Stomach (tissue), 9 donors: ENCODE measurements around the gene ARFGAP2. TPM values are rescaled to one million over a fixed set of nuclear protein-coding genes. Genes with fewer than 3 reads are reported as not detected.

ENCODE experiments used
- DNase-seq, 2 donors: peaks; one replicate each; pipeline versions ENCODE4 v3.0.0 to v3.0.0-alpha.2; 2013 to 2019
- H3K27ac ChIP-seq, 5 donors: fragments of 200-600 bp in 4 of 5; sonication (generic) in 4 of 5; one replicate each; pipeline ENCODE4 v1.5.1; 2013 to 2019; ENCODE audit warnings: mild to moderate bottlenecking in 1 of 5, moderate library complexity in 1 of 5
- H3K27me3 ChIP-seq, 3 donors: fragments of 200-600 bp; sonication (generic); one replicate each; pipeline ENCODE4 v1.5.1; 2017 to 2019; ENCODE audit warnings: mixed run types in 1 of 3
- H3K36me3 ChIP-seq, 4 donors: fragments of 200-600 bp; sonication (generic); 1 replicate in 3 of 4; 2 replicates in 1 of 4; pipeline ENCODE4 v1.5.1; 2016 to 2019
- H3K4me1 ChIP-seq, 4 donors: fragments of 200-600 bp; sonication (generic); one replicate each; pipeline ENCODE4 v1.5.1; 2016 to 2019
- H3K4me3 ChIP-seq, 4 donors: fragments of 200-600 bp; sonication (generic) in 3 of 4; one replicate each; pipeline ENCODE4 v1.5.1; 2016 to 2019; ENCODE audit warnings: mild to moderate bottlenecking in 1 of 4
- H3K9me3 ChIP-seq, 4 donors: fragments of 200-600 bp; sonication (generic); one replicate each; pipeline ENCODE4 v1.5.1; 2016 to 2019
- EP300 ChIP-seq: sonication (generic); formaldehyde crosslinking; IDR thresholded peaks from one replicate; pipeline ENCODE4 v1.6.1; 2017; ENCODE audit warnings: antibody characterized with exemption
- POLR2A ChIP-seq, 4 donors: fragments of 450-650 bp; IDR thresholded peaks; one replicate each; pipeline ENCODE4 v1.6.1; 2016; ENCODE audit warnings: antibody characterized with exemption in 4 of 4, control low read depth in 2 of 4, mild to moderate bottlenecking in 1 of 4, moderate library complexity in 1 of 4
- POLR2AphosphoS5 ChIP-seq, 3 donors: sonication (generic); formaldehyde crosslinking; IDR thresholded peaks; one replicate each; pipeline ENCODE4 v1.6.1; 2016; ENCODE audit warnings: antibody characterized with exemption in 3 of 3
- WGBS, 5 donors: extraction: QIAGEN DNeasy Blood & Tissue Kit in 3 of 5; methylation state at CpG; one replicate each; pipeline versions ENCODE4 v1.1.5 to v1.1.7; 2013 to 2018; 5-methylcytosine and 5-hydroxymethylcytosine counted together
- intact Hi-C: fragments of 100-400 bp; cut with DNase I; formaldehyde crosslinking; loops from one replicate; pipeline ENCODE4 v1.15.1; 2023; ENCODE audit warnings: low total_unique reads
- polyA plus RNA-seq, 3 donors: library from polyadenylated mRNA; stranded (reverse); fragments of 200-250 nt; gene quantifications; one replicate each; pipeline ENCODE4 v1.2.3, GENCODE V29; 2013
- total RNA-seq, 5 donors: library from RNA; depleted of rRNA; stranded (reverse); fragments of >200 nt; gene quantifications; one replicate each; pipeline versions ENCODE4 v1.1.0 to v1.2.3, GENCODE V29; 2014 to 2016
- TF ChIP-seq, protein P1 (sequence below), 7 experiments: fragments of 450-650 bp in 4 of 7; fragments of 200-600 bp in 3 of 7; sonication (generic) in 3 of 7; IDR thresholded peaks; one replicate each; pipeline ENCODE4 v1.5.1; 2016 to 2019; ENCODE audit warnings: antibody characterized with exemption in 7 of 7, control low read depth in 2 of 7, mild to moderate bottlenecking in 1 of 7
- donor health status: healthy with polysubstance abuse.
- donor health status: Bipolar disorder and iron deficiency.
- donor health status: healthy.

The ARFGAP2 gene
- total and polyA plus RNA-seq, 8 donors: 45.8 to 398 (median 90.4) TPM

DNA sequence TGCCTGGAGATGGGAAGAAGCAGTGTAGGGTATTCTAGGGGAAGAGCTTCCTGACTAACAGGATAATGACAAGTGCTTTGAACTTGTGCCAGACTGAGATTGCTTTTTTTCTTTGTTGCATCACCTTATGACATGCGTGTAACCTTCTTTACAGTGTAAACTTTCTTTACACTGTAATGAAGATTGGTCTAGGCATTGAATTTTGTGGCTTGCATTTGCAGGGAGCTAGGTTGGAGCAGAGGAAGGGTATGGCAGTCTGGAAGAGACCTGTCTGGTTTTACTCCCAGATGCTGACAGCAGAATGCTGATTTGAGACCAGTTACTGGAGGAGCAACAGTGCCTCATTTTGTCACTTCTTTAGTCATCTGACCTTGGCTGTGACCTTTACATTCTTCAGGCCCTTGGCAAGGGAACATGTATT is 43.7 kb upstream of the ARFGAP2 start:
- TF ChIP-seq, protein P1, sequence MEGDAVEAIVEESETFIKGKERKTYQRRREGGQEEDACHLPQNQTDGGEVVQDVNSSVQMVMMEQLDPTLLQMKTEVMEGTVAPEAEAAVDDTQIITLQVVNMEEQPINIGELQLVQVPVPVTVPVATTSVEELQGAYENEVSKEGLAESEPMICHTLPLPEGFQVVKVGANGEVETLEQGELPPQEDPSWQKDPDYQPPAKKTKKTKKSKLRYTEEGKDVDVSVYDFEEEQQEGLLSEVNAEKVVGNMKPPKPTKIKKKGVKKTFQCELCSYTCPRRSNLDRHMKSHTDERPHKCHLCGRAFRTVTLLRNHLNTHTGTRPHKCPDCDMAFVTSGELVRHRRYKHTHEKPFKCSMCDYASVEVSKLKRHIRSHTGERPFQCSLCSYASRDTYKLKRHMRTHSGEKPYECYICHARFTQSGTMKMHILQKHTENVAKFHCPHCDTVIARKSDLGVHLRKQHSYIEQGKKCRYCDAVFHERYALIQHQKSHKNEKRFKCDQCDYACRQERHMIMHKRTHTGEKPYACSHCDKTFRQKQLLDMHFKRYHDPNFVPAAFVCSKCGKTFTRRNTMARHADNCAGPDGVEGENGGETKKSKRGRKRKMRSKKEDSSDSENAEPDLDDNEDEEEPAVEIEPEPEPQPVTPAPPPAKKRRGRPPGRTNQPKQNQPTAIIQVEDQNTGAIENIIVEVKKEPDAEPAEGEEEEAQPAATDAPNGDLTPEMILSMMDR (IDR thresholded peaks at IDR 0.05): no peak
- peak in 1 of 3 donors; percentile 30 for TF ChIP-seq POLR2AphosphoS5 (IDR thresholded peaks at IDR 0.05)

DNA sequence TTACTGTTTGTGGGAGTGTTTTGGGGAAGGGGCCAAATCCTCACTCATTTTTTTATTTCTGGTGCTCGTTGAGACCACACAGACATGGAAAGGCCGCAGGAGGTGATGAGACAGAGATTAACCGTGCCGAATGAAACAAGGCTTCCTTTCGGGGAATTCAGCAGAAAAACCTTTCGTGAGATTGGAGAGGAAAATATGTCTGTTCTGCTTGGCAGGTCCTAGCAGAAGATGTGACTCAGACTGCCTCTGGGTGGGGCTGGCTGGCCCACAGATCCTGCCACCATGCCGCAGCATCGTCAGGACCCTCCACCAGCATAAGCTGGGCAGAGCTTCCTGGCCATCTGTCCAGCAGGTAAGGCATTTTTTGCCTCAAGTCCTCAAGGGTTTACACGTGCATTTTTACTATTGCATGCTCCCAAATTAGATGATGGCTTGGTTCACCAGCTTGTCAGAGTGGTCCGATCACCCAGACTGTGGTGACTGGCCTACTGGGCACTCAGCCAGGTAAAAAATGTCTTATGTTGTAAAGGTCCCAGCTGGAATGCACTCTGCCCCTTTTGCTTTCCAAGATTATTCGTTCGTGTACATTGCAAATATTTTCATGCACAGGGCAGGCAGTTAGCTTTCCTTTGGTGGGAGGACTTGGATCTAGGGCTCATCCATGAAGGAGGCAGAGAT is 39.6 kb upstream of the ARFGAP2 start:
- Histone ChIP-seq H3K4me1 (peaks cover 21 to 61% (median 43%) of the 10 kb centered on the region in 4 donors), H3K27ac (peak overlapping the region; percentile 79 to 96 (median 95)), H3K4me3 (peak overlapping the region; percentile 61 to 74 (median 71)), H3K27me3 (no peaks in the 10 kb centered on the region), H3K9me3 (no peaks in the 10 kb centered on the region), H3K36me3 (peaks cover 6 to 35% (median 31%) of the 10 kb centered on the region in 4 donors)
- DNase-seq: peak; percentile 69 to 86
- no peak for TF ChIP-seq POLR2A (IDR thresholded peaks at IDR 0.05)
- TF ChIP-seq POLR2AphosphoS5 (IDR thresholded peaks at IDR 0.05): peak in 1 of 3 donors; percentile 31
- intact Hi-C loops: no loop called here
- 3 to 8% (median 6%) methylated on average over 10 to 12 of the region's 12 CpGs for WGBS, 5 donors

More for the DNA sequence above, 43.7 kb upstream of the ARFGAP2 start:
- no peak overlapping the region for H3K4me3 ChIP-seq
- H3K27me3 ChIP-seq: no peaks in the 10 kb centered on the region
- no peak for DNase-seq
- H3K9me3 ChIP-seq: no peaks in the 10 kb centered on the region
- H3K36me3 ChIP-seq: peaks cover 6 to 73% (median 66%) of the 10 kb centered on the region in 4 donors
- peaks cover 18 to 46% (median 30%) of the 10 kb centered on the region in 4 donors for H3K4me1 ChIP-seq
- intact Hi-C loops: no loop called here
- WGBS, 5 donors: 35 to 81% (median 77%) methylated on average over 1 of the region's 1 CpG
- H3K27ac ChIP-seq: peak overlapping the region in 2 of 5 donors; percentile 22 to 25

DNA sequence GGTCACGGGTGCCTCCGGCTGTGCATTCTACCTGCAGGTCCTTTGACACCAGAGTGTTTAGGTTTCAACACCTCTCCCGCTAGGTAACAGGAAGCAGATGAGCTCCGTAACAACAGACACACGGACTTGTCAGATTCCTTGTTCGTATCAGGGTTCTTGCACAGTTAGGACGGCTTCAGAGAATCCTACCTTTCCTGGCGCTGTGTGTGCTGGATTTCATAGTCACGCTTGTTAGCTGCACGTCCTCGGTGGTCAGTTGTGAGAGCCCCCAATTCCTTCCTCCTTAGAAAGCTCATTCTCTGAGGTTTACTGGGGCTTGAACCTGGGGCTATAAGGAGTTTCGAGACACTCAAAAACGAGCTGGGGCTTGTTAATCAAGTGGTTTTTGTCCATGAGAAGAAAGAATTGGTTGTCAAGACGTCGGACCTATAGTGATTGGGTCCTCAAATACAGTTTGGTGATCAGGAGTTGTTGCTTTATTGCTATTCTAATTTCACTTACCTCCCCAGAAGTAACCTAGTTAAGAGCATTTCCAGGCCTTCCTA is 38.8 kb upstream of the ARFGAP2 start:
- Histone ChIP-seq H3K4me1 (peaks cover 21 to 61% (median 41%) of the 10 kb centered on the region in 4 donors), H3K27me3 (no peaks in the 10 kb centered on the region), H3K4me3 (peak overlapping the region; percentile 61 to 74 (median 71)), H3K36me3 (peaks cover 6 to 27% (median 23%) of the 10 kb centered on the region in 4 donors), H3K27ac (peak overlapping the region; percentile 92 to 96 (median 95)), H3K9me3 (no peaks in the 10 kb centered on the region)
- TF ChIP-seq, protein P1 (IDR thresholded peaks at IDR 0.05): no peak
- no peak for TF ChIP-seq EP300
- TF ChIP-seq POLR2AphosphoS5 (IDR thresholded peaks at IDR 0.05): no peak
- no peak for TF ChIP-seq POLR2A (IDR thresholded peaks at IDR 0.05)
- 2 to 8% (median 7%) methylated on average over 15 of the region's 15 CpGs for WGBS, 5 donors
- DNase-seq: no peak
- intact Hi-C loops: no loop called here

DNA sequence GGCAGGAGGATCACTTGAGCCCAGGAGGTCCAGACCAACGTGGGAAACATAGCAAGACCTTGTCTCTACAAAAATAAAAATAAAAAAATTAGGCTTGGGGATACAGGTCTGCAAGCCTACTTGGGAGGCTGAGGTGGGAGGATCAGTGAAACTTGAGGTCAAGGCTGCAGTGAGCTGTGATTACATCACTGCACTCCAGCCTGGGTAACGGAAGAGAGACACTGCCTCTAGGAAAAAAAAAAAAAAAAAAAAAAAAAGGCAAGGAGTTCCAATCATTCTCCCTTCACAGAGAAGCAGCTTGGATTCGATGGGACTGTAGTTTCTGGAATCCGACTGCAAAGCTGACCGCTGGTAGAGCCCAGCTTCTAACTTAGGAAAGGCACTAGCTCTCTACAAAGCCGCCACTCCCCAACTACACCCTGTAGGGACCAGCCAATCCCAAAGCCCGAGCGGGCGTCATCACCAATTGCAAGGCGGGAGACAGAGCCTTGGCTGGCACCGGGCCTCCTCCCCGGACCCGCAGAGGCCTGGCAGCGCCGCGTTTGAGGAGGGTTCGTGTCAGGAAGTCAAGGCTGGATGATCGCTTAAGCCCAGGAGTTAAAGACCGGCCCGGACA is 37.4 kb upstream of the ARFGAP2 start:
- intact Hi-C loops: no loop called here
- TF ChIP-seq POLR2A (IDR thresholded peaks at IDR 0.05) (peak in 1 of 4 donors; percentile 68), EP300 (no peak), POLR2AphosphoS5 (IDR thresholded peaks at IDR 0.05) (peak; percentile 32 to 88 (median 88))
- TF ChIP-seq, protein P1 (IDR thresholded peaks at IDR 0.05): no peak
- peak; percentile 94 to 95 for DNase-seq

More for the DNA sequence above, 37.4 kb upstream of the ARFGAP2 start:
- peaks cover 21 to 51% (median 38%) of the 10 kb centered on the region in 4 donors for H3K4me1 ChIP-seq
- H3K9me3 ChIP-seq: no peaks in the 10 kb centered on the region
- H3K27ac ChIP-seq: peak overlapping the region; percentile 85 to 96 (median 95)
- no peaks in the 10 kb centered on the region for H3K27me3 ChIP-seq
- H3K4me3 ChIP-seq: peak overlapping the region; percentile 61 to 74 (median 71)
- 4 to 16% (median 7%) methylated on average over 20 of the region's 20 CpGs for WGBS, 5 donors
- peaks cover 2 to 14% (median 10%) of the 10 kb centered on the region in 4 donors for H3K36me3 ChIP-seq
